ENCODE results near the gene ADAMTS17. TPM values are rescaled to one million over a fixed set of nuclear protein-coding genes. Genes with fewer than 3 reads are reported as not detected.
A peak's percentile ranks its signal among the peaks of the same experiment; 100 is the strongest.

ADAMTS17 gene
- total and polyA plus RNA-seq, 2 experiments from 2014 or later = 3.7 to 4.4 TPM

GRCh38 chr15:100021653-100022052, 320.1 kb downstream of the ADAMTS17 start:
- DNase-seq (ENCODE audit: low spot score) = no peak

DNA sequence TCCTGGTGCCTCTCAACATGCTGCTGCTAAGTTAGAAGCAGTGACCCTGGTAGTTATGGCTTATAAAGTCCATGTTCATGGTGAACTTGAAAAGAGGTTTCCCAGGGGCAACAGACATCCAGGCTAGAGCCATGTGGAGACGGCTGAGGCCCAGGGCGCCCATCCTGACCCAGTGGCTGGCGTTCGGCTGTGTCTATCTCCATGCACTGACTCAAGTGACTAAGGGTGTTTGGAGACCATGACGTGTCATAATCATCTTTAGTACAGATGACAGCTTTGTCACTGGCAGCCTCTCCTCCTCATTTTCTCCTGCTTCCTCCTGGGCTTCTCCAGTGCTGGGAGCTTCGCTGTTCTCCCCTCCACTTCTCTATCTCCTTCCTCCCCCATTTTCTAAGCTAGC, 321.2 kb downstream of the ADAMTS17 start:
- WGBS (ENCODE audit: low lambda C conversion rate, missing lambda C conversion rate) = 89% methylated on average over 6 of the region's 6 CpGs
- Histone ChIP-seq H3K36me3 (replicated peaks; ENCODE audit: insufficient read depth, low read depth) (no peaks in the 10 kb centered on the region), H3K79me2 (no peaks in the 10 kb centered on the region), H3K27ac (no peak overlapping the region), H3K4me2 (no peak overlapping the region), H3K9me2 (replicated peaks; ENCODE audit: insufficient read depth) (no peaks in the 10 kb centered on the region), H2AFZ (no peak overlapping the region), H3K27me3 (no peaks in the 10 kb centered on the region), H3K9me3 (ENCODE audit: low read depth) (no peaks in the 10 kb centered on the region), H4K20me1 (ENCODE audit: insufficient read depth, poor library complexity, severe bottlenecking) (no peaks in the 10 kb centered on the region), H3K4me1 (ENCODE audit: insufficient read depth) (no peaks in the 10 kb centered on the region), H3K4me3 (no peak overlapping the region)
- DNase-seq (ENCODE audit: low spot score) = no peak
- no peak for TF ChIP-seq EZH2phosphoT487 (IDR thresholded peaks at IDR 0.05; ENCODE audit: low read depth, severe bottlenecking, unreplicated experiment)
- no peak for TF ChIP-seq CTCF (IDR thresholded peaks at IDR 0.05; ENCODE audit: poor library complexity)
- no peak for TF ChIP-seq EZH2 (IDR thresholded peaks at IDR 0.05; ENCODE audit: borderline replicate concordance)

More at GRCh38 chr15:100021653-100022052, 320.1 kb downstream of the ADAMTS17 start:
- WGBS (ENCODE audit: low lambda C conversion rate, missing lambda C conversion rate) = 80% methylated on average over 6 of the region's 6 CpGs
- Histone ChIP-seq H3K4me3 (no peak overlapping the region), H3K36me3 (replicated peaks; ENCODE audit: insufficient read depth, low read depth) (no peaks in the 10 kb centered on the region), H3K79me2 (no peaks in the 10 kb centered on the region), H3K9me2 (replicated peaks; ENCODE audit: insufficient read depth) (no peaks in the 10 kb centered on the region), H3K27ac (no peak overlapping the region), H4K20me1 (ENCODE audit: insufficient read depth, poor library complexity, severe bottlenecking) (no peaks in the 10 kb centered on the region), H3K4me2 (no peak overlapping the region), H3K27me3 (no peaks in the 10 kb centered on the region), H3K9me3 (ENCODE audit: low read depth) (no peaks in the 10 kb centered on the region), H2AFZ (no peak overlapping the region), H3K4me1 (ENCODE audit: insufficient read depth) (no peaks in the 10 kb centered on the region)
- TF ChIP-seq EZH2 (IDR thresholded peaks at IDR 0.05; ENCODE audit: borderline replicate concordance) (no peak), CTCF (IDR thresholded peaks at IDR 0.05; ENCODE audit: poor library complexity) (no peak), EZH2phosphoT487 (IDR thresholded peaks at IDR 0.05; ENCODE audit: low read depth, severe bottlenecking, unreplicated experiment) (no peak)

- H2AFZ ChIP-seq = no peak overlapping the region
Observed at GRCh38 chr15:100020189-100020588, 321.6 kb downstream of the ADAMTS17 start.

More at GRCh38 chr15:100020189-100020588, 321.6 kb downstream of the ADAMTS17 start:
- no peaks in the 10 kb centered on the region for H3K4me1 ChIP-seq (ENCODE audit: insufficient read depth)
- no peaks in the 10 kb centered on the region for H3K9me2 ChIP-seq (replicated peaks; ENCODE audit: insufficient read depth)
- 50% methylated on average over 6 of the region's 6 CpGs for WGBS (ENCODE audit: low lambda C conversion rate, missing lambda C conversion rate)
- TF ChIP-seq EZH2 (IDR thresholded peaks at IDR 0.05; ENCODE audit: borderline replicate concordance) (no peak), CTCF (IDR thresholded peaks at IDR 0.05; ENCODE audit: poor library complexity) (no peak), EZH2phosphoT487 (IDR thresholded peaks at IDR 0.05; ENCODE audit: low read depth, severe bottlenecking, unreplicated experiment) (no peak)
- H3K4me2 ChIP-seq = no peak overlapping the region
- peak; percentile 26 for DNase-seq (ENCODE audit: low spot score)
- H3K36me3 ChIP-seq (replicated peaks; ENCODE audit: insufficient read depth, low read depth) = no peaks in the 10 kb centered on the region
- no peaks in the 10 kb centered on the region for H3K79me2 ChIP-seq
- no peaks in the 10 kb centered on the region for H3K27me3 ChIP-seq
- H3K27ac ChIP-seq = no peak overlapping the region
- no peaks in the 10 kb centered on the region for H3K9me3 ChIP-seq (ENCODE audit: low read depth)
- no peak overlapping the region for H3K4me3 ChIP-seq
- H4K20me1 ChIP-seq (ENCODE audit: insufficient read depth, poor library complexity, severe bottlenecking) = no peaks in the 10 kb centered on the region

All from hepatocyte (in vitro differentiated cells).